Breast epithelium (tissue), 4 donors: Measurements from ENCODE around the gene SPATA12. TPM values are rescaled to one million over a fixed set of nuclear protein-coding genes. Genes with fewer than 3 reads are reported as not detected.

Experiments used
- DNase-seq, 2 donors: peaks; one replicate each; pipeline ENCODE4 v3.0.0-alpha.2; 2019; ENCODE audit warnings: low spot score in 2 of 2
- H3K27ac ChIP-seq, 2 donors: fragments of 200-600 bp; sonication (generic) in 1 of 2; one replicate each; pipeline ENCODE4 v1.5.1; 2016 to 2019; ENCODE audit warnings: mild to moderate bottlenecking in 1 of 2
- H3K27me3 ChIP-seq, 2 donors: fragments of 200-600 bp; sonication (generic) in 1 of 2; one replicate each; pipeline versions ENCODE4 v1.5.1 to v1.6.0; 2017 to 2019; ENCODE audit warnings: control low read depth in 1 of 2, mild to moderate bottlenecking in 1 of 2
- H3K36me3 ChIP-seq: fragments of 200-600 bp; one replicate; pipeline ENCODE4 v1.5.1; 2019
- H3K4me1 ChIP-seq, 2 donors: fragments of 200-600 bp; sonication (generic); one replicate each; pipeline ENCODE4 v1.5.1; 2016 to 2019; ENCODE audit warnings: control low read depth in 1 of 2
- H3K4me3 ChIP-seq, 3 donors: fragments of 200-600 bp; sonication (generic); 1 replicate in 2 of 3; 2 replicates in 1 of 3; pipeline ENCODE4 v1.5.1; 2016 to 2019; ENCODE audit warnings: mild to moderate bottlenecking in 3 of 3, moderate library complexity in 2 of 3
- H3K9me3 ChIP-seq, 2 donors: fragments of 200-600 bp; sonication (generic) in 1 of 2; one replicate each; pipeline ENCODE4 v1.5.1; 2016 to 2019; ENCODE audit warnings: control low read depth in 1 of 2
- CTCF ChIP-seq, 3 donors: fragments of 450-650 bp; IDR thresholded peaks; one replicate each; pipeline ENCODE4 v1.5.1; 2016 to 2017; ENCODE audit warnings: antibody characterized with exemption in 3 of 3, mild to moderate bottlenecking in 3 of 3, moderate library complexity in 3 of 3
- POLR2A ChIP-seq: fragments of 450-650 bp; IDR thresholded peaks from one replicate; pipeline ENCODE4 v1.6.1; 2016; ENCODE audit warnings: antibody characterized with exemption, mild to moderate bottlenecking, moderate library complexity
- POLR2AphosphoS5 ChIP-seq, 3 donors: sonication (generic); formaldehyde crosslinking; IDR thresholded peaks; one replicate each; pipeline ENCODE4 v1.6.1; 2017; ENCODE audit warnings: antibody characterized with exemption in 3 of 3
- intact Hi-C: fragments of 100-400 bp; cut with DNase I; formaldehyde crosslinking; loops from one replicate; pipeline ENCODE4 v1.15.1; 2023; ENCODE audit warnings: low total_unique reads
- total RNA-seq, 3 donors: library from RNA; depleted of rRNA; stranded (reverse); fragments of >200 nt; gene quantifications; one replicate each; pipeline ENCODE4 v1.1.0, GENCODE V29; 2016

SPATA12 gene
- total RNA-seq, 3 donors from 2014 or later = 0.29 TPM; not detected in 2

- Histone ChIP-seq H3K36me3 (no peaks in the 10 kb centered on the region), H3K4me1 (peaks cover 0 to 4% of the 10 kb centered on the region in 2 donors), H3K27ac (peak overlapping the region; percentile 65 to 79), H3K4me3 (peak overlapping the region in 1 of 3 donors; percentile 35), H3K27me3 (no peaks in the 10 kb centered on the region), H3K9me3 (no peaks in the 10 kb centered on the region)
- no peak for DNase-seq
- TF ChIP-seq CTCF (IDR thresholded peaks at IDR 0.05) (no peak), POLR2AphosphoS5 (IDR thresholded peaks at IDR 0.05) (no peak), POLR2A (no peak)
- intact Hi-C loops = no loop called here
Observed at GRCh38 chr3:57093971-57094535, 33.6 kb downstream of the SPATA12 start.

- Histone ChIP-seq H3K27ac (peak overlapping the region; percentile 65 to 79), H3K9me3 (no peaks in the 10 kb centered on the region), H3K4me1 (peaks cover 0 to 4% of the 10 kb centered on the region in 2 donors), H3K4me3 (peak overlapping the region in 1 of 3 donors; percentile 35), H3K36me3 (no peaks in the 10 kb centered on the region), H3K27me3 (no peaks in the 10 kb centered on the region)
- TF ChIP-seq CTCF (IDR thresholded peaks at IDR 0.05) (no peak), POLR2AphosphoS5 (IDR thresholded peaks at IDR 0.05) (no peak), POLR2A (no peak)
- no peak for DNase-seq
- intact Hi-C loops = no loop called here
Observed at GRCh38 chr3:57094575-57094974, 34.1 kb downstream of the SPATA12 start.

GRCh38 chr3:57095363-57095762, 34.9 kb downstream of the SPATA12 start:
- no peak overlapping the region for H3K4me3 ChIP-seq
- H3K9me3 ChIP-seq = no peaks in the 10 kb centered on the region
- H3K27me3 ChIP-seq = no peaks in the 10 kb centered on the region
- intact Hi-C loops = no loop called here
- peaks cover 0 to 4% of the 10 kb centered on the region in 2 donors for H3K4me1 ChIP-seq
- no peak for TF ChIP-seq POLR2A
- no peak for TF ChIP-seq CTCF (IDR thresholded peaks at IDR 0.05)
- no peak for TF ChIP-seq POLR2AphosphoS5 (IDR thresholded peaks at IDR 0.05)
- H3K27ac ChIP-seq = peak overlapping the region in 1 of 2 donors; percentile 79
- no peak for DNase-seq
- no peaks in the 10 kb centered on the region for H3K36me3 ChIP-seq

- Histone ChIP-seq H3K27ac (no peak overlapping the region), H3K9me3 (no peaks in the 10 kb centered on the region), H3K27me3 (no peaks in the 10 kb centered on the region), H3K36me3 (no peaks in the 10 kb centered on the region), H3K4me1 (no peaks in the 10 kb centered on the region), H3K4me3 (no peak overlapping the region)
- DNase-seq = no peak
- intact Hi-C loops = no loop called here
- TF ChIP-seq CTCF (IDR thresholded peaks at IDR 0.05) (no peak), POLR2AphosphoS5 (IDR thresholded peaks at IDR 0.05) (no peak), POLR2A (no peak)
Observed at GRCh38 chr3:57097536-57097935, 37.1 kb downstream of the SPATA12 start.

GRCh38 chr3:57098418-57099310, 38.2 kb downstream of the SPATA12 start:
- intact Hi-C loops = no loop called here
- Histone ChIP-seq H3K36me3 (no peaks in the 10 kb centered on the region), H3K9me3 (no peaks in the 10 kb centered on the region), H3K27ac (peak overlapping the region in 1 of 2 donors; percentile 7), H3K4me1 (no peaks in the 10 kb centered on the region), H3K27me3 (no peaks in the 10 kb centered on the region), H3K4me3 (no peak overlapping the region)
- DNase-seq = no peak
- TF ChIP-seq POLR2A (no peak), CTCF (IDR thresholded peaks at IDR 0.05) (no peak), POLR2AphosphoS5 (IDR thresholded peaks at IDR 0.05) (no peak)
